T-helper 1 cell (primary cell): ENCODE results near the gene TLCD1.

Source experiments
- DNase-seq, 5 donors: peaks; one replicate each; pipeline ENCODE4 v3.0.0-alpha.2; 2012 to 2020
- total RNA-seq, 4 donors: gene quantifications; one replicate each; lab custom pipeline; 2026; lab: John Stamatoyannopoulos, UW

TLCD1 gene, protein sequence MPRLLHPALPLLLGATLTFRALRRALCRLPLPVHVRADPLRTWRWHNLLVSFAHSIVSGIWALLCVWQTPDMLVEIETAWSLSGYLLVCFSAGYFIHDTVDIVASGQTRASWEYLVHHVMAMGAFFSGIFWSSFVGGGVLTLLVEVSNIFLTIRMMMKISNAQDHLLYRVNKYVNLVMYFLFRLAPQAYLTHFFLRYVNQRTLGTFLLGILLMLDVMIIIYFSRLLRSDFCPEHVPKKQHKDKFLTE
- total RNA-seq = 1.7 to 6.4 (median 2.3) reads per million in 4 donors

DNA sequence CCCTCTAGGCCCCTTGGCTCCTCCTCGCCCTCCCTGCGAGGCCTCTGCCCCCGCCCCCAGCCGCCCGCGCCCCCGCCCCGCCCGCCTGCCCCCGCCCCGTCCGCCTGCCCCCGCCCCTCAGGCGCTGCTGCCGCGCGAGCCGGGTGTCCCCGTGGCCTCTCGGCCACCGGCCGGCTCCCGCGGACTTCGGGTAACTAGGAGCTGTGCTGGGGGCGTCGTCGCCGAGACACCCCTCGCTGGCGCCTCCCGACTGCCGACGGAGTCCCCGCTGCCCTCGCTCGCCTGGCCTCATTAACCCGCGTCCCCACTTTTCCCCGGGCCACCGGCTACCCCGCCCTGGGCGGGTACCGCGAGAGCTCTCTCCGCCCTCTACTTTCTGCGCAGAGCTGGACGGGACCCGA lies at the start of gene TLCD1:
Gene TLCD1, minus strand, starts transcription at position 8 of the 401 bp plus-strand sequence. CDS start 136 bp downstream, outside the sequence.
- DNase-seq = peak; percentile 42 to 79 (median 60)

GRCh38 chr17:28774206-28774605 lies 48.2 kb upstream of the TLCD1 start:
- no peak for DNase-seq

DNA sequence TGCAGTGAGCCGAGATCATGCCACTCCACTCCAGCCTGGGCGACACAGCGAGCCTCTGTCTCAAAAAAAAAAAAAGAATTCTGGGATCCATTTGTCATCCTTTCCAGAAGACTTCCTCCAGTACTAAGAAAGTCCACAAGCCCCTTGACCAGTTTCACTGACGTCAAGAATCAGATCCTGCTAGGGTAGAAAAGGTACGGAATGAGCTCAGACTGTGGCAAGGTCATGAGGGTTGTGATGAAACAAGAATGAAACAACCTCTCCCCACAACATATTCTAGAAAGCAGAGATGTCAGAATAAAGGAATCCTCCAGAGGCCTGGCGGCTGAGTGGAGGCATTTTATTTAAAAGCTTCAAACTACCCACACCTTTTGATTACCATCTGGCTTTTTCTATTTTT lies 47.7 kb upstream of the TLCD1 start:
- peak in 1 of 5 donors; percentile 23 for DNase-seq

- DNase-seq = no peak
These were observed 39.0 kb upstream of the TLCD1 start for GRCh38 chr17:28765038-28765437.

DNA sequence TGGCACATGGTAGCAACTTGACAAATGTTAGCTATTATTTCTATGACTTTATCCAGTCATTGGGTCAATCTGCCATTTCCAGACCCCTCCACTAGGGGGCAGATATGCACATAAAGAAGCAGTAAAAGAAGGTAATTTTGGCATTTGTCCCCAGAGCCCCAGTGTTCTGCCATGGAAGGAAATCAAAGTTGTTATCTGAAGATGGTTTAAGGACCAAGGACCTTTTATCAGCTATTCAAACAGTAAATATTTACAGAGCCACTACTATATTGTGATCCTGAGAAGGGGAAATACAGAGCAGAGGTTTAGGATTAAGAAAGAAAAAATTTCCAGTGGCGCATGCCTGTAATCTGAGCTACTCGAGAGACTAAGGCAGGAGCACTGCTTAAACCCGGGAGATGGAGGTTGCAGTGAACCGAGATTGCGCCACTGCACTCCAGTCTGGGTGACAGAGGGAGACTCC lies 37.8 kb upstream of the TLCD1 start:
- peak; percentile 48 to 76 (median 62) for DNase-seq

- DNase-seq = no peak
These were observed 37.2 kb upstream of the TLCD1 start for GRCh38 chr17:28763137-28763799.

DNA sequence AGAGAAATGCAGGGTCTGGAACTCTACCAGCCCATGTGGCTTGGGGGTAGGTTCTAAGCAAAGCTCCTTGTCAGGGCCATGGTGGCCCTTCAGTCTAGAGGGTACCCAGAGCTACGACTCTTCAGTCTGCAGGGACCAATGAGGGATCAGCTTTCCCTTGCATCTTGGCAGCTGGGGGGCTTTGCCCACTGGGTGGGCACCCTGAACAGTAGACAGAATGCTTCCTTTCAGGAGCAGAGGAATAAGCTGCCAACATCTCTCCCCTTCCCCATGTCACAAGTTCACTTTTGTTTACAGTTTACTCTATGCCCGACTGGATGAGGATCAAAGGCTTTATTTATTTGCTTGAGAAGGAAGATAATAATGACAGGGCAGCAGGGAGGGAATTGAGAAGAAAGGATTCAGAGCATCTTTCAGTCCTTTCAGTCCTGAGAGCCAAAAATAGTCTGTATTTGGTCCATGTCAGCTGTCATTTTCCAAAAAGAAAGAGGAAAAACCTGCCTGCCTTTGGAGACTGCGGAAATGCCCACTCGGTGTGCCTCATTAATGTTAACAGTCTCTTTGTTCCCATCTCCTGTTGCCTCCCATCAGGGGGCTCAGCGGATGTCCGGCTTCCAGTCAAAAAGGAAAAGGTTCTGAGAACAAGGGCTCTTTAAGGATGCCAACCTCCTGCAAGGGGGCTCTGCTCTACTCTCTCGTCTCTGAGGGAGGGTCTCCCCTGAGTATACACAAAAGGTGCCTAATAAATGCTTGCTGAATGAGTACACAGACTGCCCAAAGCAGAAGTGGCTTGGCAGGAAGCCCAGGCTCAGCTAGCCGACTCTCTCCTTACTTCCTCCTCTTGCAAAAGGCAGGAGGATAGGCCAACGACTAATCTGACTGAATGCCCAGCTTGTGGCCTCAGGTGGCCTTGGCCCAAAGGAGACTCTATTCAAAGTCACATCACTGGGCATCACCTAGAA lies 34.8 kb upstream of the TLCD1 start:
- DNase-seq = no peak

GRCh38 chr17:28759256-28759865 lies 33.3 kb upstream of the TLCD1 start:
- no peak for DNase-seq

DNA sequence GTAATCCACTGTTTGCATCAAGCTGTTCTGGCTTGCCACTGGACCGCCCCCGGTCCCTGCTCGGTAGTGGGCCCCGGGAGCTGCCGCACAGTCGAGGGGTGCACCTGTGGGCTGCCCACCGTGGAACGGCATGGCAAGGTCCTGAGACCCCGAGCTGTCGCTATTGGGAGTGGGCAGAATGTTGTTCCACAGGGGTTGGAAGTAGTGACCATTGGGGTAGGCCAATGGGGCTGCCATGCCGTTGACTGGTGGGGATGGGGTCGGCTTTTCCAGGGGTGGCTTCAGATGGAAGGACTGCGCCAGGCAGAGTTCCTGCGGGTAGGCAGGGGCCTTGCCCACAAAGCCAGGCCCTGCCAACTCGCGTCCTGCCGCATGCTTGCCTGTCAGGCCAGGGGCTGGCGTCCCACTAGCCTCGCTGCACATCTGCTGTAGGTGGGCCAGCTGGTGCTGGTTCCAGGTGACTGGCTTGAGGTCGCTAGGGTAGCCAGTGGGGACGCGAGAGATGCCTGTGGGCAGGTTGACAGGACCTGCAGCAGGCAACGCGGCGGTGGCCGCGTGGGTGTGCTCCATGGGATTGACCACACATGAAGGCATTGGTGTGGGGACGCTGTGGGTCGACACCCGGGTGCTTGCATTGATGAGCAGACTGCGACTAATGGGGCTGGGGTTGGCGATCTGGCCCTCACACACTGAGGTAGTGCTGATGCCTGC lies 32.5 kb upstream of the TLCD1 start:
- no peak for DNase-seq

DNA sequence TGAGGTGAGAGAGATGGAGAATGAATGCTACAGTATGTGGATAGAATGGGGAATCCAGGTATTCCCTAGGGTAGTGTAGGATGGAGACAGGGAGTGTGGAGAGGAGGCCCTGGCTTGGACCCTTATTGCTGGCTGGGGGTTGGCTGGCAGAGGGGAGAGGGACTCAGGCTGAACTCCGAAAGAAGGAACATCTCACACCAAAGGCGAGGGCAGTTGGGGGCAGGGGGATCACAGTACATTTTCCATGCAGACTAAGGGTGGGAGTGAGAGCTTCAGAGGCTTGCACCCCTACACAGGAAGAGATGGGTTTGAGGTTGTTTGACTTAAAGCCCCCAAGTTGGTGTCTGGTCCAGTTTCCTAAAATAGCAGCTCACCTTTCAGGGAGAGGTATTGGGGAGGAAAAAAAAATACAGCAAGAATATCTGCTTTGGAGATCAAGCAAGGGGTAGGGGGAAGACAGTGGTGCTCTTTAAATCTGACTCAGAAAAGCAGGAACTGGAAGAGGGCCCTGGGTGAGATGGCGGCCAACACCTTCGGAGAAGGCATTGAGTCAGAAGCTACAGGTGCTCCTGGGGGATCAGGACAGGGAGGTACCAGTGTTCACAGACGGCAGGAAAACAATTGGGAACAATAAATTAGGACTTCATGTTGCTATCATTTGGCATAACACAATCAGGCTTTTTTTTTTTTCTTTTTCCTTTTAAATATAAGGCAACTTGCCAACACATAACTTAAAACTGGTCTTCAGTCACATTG lies 30.2 kb upstream of the TLCD1 start:
- no peak for DNase-seq

- no peak for DNase-seq
These were observed 29.5 kb upstream of the TLCD1 start for GRCh38 chr17:28755486-28755885.

DNA sequence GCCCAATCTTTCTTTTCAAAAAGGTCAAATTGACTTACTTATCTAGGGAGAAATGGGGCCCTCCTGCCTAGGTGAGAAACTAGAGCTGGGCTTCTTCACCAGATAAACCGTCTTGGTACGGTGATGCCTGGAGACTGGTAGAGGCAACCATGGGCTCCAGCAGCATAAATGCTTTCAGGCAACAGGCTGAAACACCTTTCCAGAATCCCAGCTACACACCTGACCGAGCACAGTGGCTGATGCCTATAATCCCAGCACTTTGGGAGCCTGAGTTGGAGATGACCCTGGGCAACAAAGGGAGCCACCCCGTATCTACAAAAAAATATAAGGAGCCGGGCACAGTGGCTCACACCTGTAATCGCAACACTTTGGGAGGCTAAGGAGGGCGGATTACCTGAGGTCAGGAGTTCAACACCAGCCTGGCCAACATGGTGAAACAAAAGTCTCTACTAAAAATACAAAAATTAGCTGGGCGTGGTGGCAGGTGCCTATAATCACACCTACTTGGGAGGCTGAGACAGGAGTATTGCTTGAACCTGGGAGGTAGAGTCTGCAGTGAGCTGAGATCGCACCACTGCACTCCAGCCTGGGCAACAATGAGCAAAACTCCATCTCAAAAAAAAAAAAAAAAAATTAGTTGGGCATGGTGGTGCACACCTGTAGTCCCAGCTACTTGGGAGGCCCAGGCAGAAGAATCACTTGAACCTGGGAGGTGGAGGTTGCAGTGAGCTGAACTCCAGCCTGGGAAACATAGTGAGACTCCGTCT lies 25.8 kb upstream of the TLCD1 start:
- DNase-seq = no peak

GRCh38 chr17:28750178-28751047 lies 24.4 kb upstream of the TLCD1 start:
- peak; percentile 76 to 88 (median 84) for DNase-seq

- no peak for DNase-seq
These were observed 23.6 kb upstream of the TLCD1 start for GRCh38 chr17:28749516-28750177.

GRCh38 chr17:28748852-28749515 lies 23.0 kb upstream of the TLCD1 start:
- DNase-seq = no peak

GRCh38 chr17:28747801-28748750 lies 22.0 kb upstream of the TLCD1 start:
- DNase-seq = no peak
